ENCODE results near the gene ETV1. TPM values are rescaled to one million over a fixed set of nuclear protein-coding genes. Genes with fewer than 3 reads are reported as not detected.

The ETV1 gene
- total RNA-seq, 4 donors from 2014 or later = 1.6 to 5.1 (median 2.0) TPM

DNA sequence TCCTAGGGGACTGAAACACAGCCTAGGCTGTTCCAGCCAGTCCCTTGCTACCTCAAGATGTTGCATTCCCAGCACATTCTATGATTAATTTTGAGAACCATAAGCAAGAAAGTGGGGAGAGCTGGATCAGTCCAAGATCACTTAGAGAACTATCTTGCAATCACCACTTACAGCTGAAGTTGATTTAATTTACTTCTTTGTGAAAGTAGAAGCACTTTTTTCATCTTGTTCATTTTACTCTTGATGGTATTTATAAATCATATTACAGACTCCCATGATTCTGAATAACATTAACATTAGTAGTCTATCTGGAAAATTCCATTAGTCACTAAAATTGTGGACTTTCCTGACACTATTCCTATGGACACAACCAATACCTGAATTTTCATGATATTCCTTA is 118.5 kb downstream of the ETV1 start:
- no peaks in the 10 kb centered on the region for H3K27me3 ChIP-seq
- no peaks in the 10 kb centered on the region for H3K9me3 ChIP-seq
- TF ChIP-seq CTCF (IDR thresholded peaks at IDR 0.05) (no peak), POLR2A (IDR thresholded peaks at IDR 0.05) (no peak)
- no peak for DNase-seq
- H3K4me3 ChIP-seq = no peak overlapping the region
- H3K36me3 ChIP-seq = no peaks in the 10 kb centered on the region
- no peak overlapping the region for H3K27ac ChIP-seq
- H3K4me1 ChIP-seq = no peaks in the 10 kb centered on the region

DNA sequence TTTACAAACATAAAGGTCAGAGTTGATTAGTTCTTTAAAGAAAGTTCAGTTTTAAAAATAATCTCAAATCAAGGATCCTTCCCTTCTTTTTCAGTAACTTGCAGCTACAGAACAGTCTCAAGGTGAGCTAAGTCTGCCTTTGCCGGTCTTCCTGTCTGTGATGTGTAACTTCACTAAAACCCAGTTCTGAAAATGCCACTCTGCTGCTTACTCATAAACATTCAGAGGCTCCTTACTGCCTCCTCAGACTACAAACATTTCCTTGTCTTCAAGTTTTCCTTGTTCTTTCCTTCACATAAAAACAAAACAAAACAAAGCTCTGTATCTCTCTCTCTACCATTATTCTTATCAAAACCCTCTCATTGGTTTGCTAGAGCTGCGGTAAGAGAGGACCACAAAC is 128.7 kb downstream of the ETV1 start:
- no peak overlapping the region for H3K27ac ChIP-seq
- no peak overlapping the region for H3K4me3 ChIP-seq
- TF ChIP-seq POLR2A (IDR thresholded peaks at IDR 0.05) (no peak), CTCF (IDR thresholded peaks at IDR 0.05) (no peak)
- no peaks in the 10 kb centered on the region for H3K36me3 ChIP-seq
- DNase-seq = no peak
- no peaks in the 10 kb centered on the region for H3K4me1 ChIP-seq
- no peaks in the 10 kb centered on the region for H3K9me3 ChIP-seq
- no peaks in the 10 kb centered on the region for H3K27me3 ChIP-seq

DNA sequence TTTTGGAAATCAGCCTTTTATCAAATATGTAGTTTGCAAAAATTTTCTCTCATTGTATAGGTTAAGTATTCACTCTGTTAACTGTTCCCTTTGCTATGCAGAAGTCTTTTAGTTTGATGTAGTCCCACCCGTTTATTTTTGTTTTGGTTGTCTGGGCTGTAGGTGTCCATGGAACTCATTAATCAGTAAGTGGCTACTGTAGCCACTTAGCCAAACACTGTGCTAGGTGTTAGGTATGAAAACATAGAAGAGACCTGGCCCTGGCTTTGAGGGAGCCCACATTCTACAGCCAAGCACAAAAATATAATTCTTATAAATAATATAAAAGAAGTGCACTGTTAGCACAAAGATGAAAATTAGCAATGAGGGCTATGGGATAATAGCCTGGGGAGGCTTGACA is 133.5 kb downstream of the ETV1 start:
- Histone ChIP-seq H3K4me1 (no peaks in the 10 kb centered on the region), H3K27me3 (no peaks in the 10 kb centered on the region), H3K27ac (no peak overlapping the region), H3K9me3 (no peaks in the 10 kb centered on the region), H3K4me3 (no peak overlapping the region), H3K36me3 (no peaks in the 10 kb centered on the region)
- no peak for DNase-seq
- TF ChIP-seq POLR2A (IDR thresholded peaks at IDR 0.05) (no peak), CTCF (IDR thresholded peaks at IDR 0.05) (no peak)

DNA sequence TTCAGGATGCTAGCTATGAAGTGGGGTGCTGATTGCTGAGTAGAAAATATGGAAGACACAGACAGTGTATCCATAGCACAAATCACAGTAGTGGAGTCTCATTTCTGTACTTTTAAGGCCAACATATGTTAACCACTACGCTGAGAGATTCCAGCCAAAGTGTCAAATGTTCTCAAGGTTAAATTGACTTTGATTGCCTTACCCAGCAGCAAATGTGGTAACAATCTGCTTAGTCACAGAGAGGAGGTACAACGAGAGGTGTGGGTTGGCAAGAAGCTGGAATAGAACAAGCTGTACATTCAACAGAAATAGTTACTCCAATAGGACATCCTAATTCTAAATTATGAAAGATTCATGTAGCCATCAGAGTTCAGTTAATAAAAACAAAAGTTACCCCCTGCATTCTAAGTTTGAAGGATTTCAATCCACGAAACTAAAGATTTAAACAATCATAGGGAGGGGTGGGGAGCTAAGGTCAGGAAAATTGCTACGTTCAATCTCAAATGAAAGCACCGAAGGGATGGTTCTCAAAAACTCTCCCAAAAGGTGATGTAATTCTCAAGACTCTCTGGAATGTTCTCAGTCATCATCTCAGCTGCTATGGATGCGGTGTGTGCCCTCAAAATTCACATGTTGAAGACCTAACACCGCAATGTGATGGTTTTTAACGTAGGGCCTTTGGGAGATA is 137.0 kb downstream of the ETV1 start:
- Histone ChIP-seq H3K4me1 (no peaks in the 10 kb centered on the region), H3K27ac (no peak overlapping the region), H3K9me3 (no peaks in the 10 kb centered on the region), H3K36me3 (no peaks in the 10 kb centered on the region), H3K4me3 (no peak overlapping the region), H3K27me3 (no peaks in the 10 kb centered on the region)
- TF ChIP-seq POLR2A (IDR thresholded peaks at IDR 0.05) (no peak), CTCF (IDR thresholded peaks at IDR 0.05) (no peak)
- DNase-seq = no peak

- Histone ChIP-seq H3K4me1 (no peaks in the 10 kb centered on the region), H3K27ac (no peak overlapping the region), H3K9me3 (no peaks in the 10 kb centered on the region), H3K27me3 (no peaks in the 10 kb centered on the region), H3K4me3 (no peak overlapping the region), H3K36me3 (no peaks in the 10 kb centered on the region)
- no peak for TF ChIP-seq POLR2A (IDR thresholded peaks at IDR 0.05)
- TF ChIP-seq CTCF (IDR thresholded peaks at IDR 0.05) = no peak
- DNase-seq = no peak
Observed at GRCh38 chr7:13851736-13852135, 137.7 kb downstream of the ETV1 start.
